ENCODE measurements around the gene SMAD9.

Gene SMAD9

GRCh38 chr13:36840718-36841250 lies 79.3 kb downstream of the SMAD9 start:
- H3K27me3 ChIP-seq (ENCODE audit: low read depth, low read length): no peaks in the 10 kb centered on the region
- H3K27ac ChIP-seq (ENCODE audit: low read length): no peak overlapping the region
- TF ChIP-seq, protein P1, sequence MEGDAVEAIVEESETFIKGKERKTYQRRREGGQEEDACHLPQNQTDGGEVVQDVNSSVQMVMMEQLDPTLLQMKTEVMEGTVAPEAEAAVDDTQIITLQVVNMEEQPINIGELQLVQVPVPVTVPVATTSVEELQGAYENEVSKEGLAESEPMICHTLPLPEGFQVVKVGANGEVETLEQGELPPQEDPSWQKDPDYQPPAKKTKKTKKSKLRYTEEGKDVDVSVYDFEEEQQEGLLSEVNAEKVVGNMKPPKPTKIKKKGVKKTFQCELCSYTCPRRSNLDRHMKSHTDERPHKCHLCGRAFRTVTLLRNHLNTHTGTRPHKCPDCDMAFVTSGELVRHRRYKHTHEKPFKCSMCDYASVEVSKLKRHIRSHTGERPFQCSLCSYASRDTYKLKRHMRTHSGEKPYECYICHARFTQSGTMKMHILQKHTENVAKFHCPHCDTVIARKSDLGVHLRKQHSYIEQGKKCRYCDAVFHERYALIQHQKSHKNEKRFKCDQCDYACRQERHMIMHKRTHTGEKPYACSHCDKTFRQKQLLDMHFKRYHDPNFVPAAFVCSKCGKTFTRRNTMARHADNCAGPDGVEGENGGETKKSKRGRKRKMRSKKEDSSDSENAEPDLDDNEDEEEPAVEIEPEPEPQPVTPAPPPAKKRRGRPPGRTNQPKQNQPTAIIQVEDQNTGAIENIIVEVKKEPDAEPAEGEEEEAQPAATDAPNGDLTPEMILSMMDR (IDR thresholded peaks at IDR 0.05; ENCODE audit: low read depth, low read length): no peak
- no peak for TF ChIP-seq EZH2phosphoT487 (IDR thresholded peaks at IDR 0.05; ENCODE audit: low read depth)
- H3K4me1 ChIP-seq (ENCODE audit: low read length): no peaks in the 10 kb centered on the region
- peaks cover 8% of the 10 kb centered on the region for H3K36me3 ChIP-seq (replicated peaks; ENCODE audit: low read depth, low read length)
- no peak overlapping the region for H3K4me3 ChIP-seq (ENCODE audit: low read length)
- H4K20me1 ChIP-seq (ENCODE audit: insufficient read depth, low read length): no peaks in the 10 kb centered on the region
- H3K9me3 ChIP-seq (ENCODE audit: insufficient read depth, low read length): no peaks in the 10 kb centered on the region
- H3K9ac ChIP-seq (ENCODE audit: low read length): no peak overlapping the region
- H3K79me2 ChIP-seq (ENCODE audit: low read length): no peaks in the 10 kb centered on the region
- H3K4me2 ChIP-seq (ENCODE audit: low read length): no peak overlapping the region
- H2AFZ ChIP-seq (ENCODE audit: low read depth, low read length): no peak overlapping the region

DNA sequence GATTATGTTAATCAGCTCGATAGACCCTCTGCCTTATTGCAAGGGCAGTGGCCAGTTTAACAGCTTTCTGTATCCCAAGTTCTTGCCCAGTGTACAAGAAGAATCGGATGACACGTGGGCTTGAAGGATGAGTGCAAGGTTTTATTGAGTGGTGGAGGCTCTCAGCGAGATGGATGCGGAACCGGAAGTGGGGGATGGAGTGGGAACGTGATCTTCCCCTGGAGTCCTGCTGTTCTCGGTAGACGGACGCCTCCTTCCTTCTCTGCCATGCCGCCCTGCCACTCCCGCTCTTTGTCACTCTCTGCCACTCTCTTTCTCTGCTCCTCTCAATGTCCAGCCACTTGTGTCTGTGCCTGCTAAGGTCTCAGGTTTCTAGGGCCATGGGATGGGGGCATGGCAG lies 80.1 kb downstream of the SMAD9 start:
- H3K4me2 ChIP-seq (ENCODE audit: low read length): no peak overlapping the region
- H3K27me3 ChIP-seq (ENCODE audit: low read depth, low read length): no peaks in the 10 kb centered on the region
- H3K9me3 ChIP-seq (ENCODE audit: insufficient read depth, low read length): no peaks in the 10 kb centered on the region
- H3K4me3 ChIP-seq (ENCODE audit: low read length): no peak overlapping the region
- H3K79me2 ChIP-seq (ENCODE audit: low read length): no peaks in the 10 kb centered on the region
- peaks cover 16% of the 10 kb centered on the region for H3K36me3 ChIP-seq (replicated peaks; ENCODE audit: low read depth, low read length)
- H3K27ac ChIP-seq (ENCODE audit: low read length): no peak overlapping the region
- peaks cover 2% of the 10 kb centered on the region for H3K4me1 ChIP-seq (ENCODE audit: low read length)
- no peak overlapping the region for H3K9ac ChIP-seq (ENCODE audit: low read length)
- no peak overlapping the region for H2AFZ ChIP-seq (ENCODE audit: low read depth, low read length)
- TF ChIP-seq, protein P1 (IDR thresholded peaks at IDR 0.05; ENCODE audit: low read depth, low read length): no peak
- no peak for TF ChIP-seq EZH2phosphoT487 (IDR thresholded peaks at IDR 0.05; ENCODE audit: low read depth)
- H4K20me1 ChIP-seq (ENCODE audit: insufficient read depth, low read length): no peaks in the 10 kb centered on the region

DNA sequence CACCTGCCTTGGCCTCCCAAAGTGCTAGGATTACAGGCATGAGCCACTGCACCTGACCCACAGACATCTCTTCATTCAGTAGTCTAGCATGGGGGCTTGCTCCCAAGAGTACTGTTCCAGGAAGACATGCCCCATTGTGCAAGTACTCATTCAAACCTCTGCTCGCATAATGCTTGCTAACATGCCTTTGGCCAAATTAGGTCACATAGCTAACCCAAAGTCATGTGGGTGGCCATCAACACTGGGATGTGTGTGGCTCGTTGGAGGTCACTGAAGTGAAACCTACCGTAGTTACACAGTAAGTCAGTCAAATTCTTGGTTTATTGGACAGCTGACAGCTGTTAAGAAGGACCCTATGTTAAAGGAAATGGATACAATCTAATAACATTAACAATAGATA lies 80.8 kb downstream of the SMAD9 start:
- Histone ChIP-seq H3K4me1 (ENCODE audit: low read length) (peaks cover 6% of the 10 kb centered on the region), H3K36me3 (replicated peaks; ENCODE audit: low read depth, low read length) (peaks cover 19% of the 10 kb centered on the region), H3K27ac (ENCODE audit: low read length) (no peak overlapping the region), H3K9ac (ENCODE audit: low read length) (no peak overlapping the region), H3K27me3 (ENCODE audit: low read depth, low read length) (no peaks in the 10 kb centered on the region), H3K4me3 (ENCODE audit: low read length) (no peak overlapping the region), H3K79me2 (ENCODE audit: low read length) (no peaks in the 10 kb centered on the region), H3K4me2 (ENCODE audit: low read length) (no peak overlapping the region), H2AFZ (ENCODE audit: low read depth, low read length) (no peak overlapping the region), H3K9me3 (ENCODE audit: insufficient read depth, low read length) (no peaks in the 10 kb centered on the region), H4K20me1 (ENCODE audit: insufficient read depth, low read length) (0 out of 2 replicates have a peak, but pooled peaks cover 1% of the 10 kb centered on the region)
- TF ChIP-seq EZH2phosphoT487 (IDR thresholded peaks at IDR 0.05; ENCODE audit: low read depth): no peak
- TF ChIP-seq, protein P1 (IDR thresholded peaks at IDR 0.05; ENCODE audit: low read depth, low read length): no peak

DNA sequence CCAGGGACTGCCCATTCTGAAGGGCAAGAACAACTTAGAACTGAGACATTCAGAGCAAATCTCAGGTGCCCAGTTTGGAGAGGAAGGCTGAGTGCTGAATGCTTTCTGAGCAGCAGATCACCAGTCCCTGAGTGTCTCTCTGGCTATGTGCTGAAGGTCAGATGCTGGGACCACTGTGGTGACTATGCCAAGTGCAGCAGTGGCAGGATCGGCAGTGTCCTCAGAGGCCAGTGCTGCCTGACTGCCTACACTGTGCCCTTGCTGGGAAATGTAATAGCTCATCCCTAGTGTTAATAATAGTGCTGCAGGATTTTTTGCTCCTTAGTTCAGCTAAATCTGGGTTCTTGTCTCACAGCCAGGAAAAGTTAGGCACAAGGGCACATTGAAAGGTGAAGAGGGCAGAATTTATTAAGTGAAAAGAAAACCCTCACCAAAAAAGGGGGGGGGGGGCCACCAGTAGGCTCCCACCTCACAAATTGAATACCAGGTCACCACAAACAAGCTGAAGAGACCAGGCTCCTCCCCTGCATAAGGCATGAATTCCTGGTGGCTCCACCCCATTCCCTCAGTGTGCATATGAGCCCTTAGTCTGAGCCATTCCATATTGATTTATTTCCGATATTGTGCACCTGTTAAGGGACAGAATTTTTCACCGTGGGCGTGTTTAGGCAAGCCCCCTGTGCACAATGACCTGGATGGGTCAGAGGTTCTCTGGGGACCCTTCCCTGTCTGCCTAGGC lies 82.5 kb downstream of the SMAD9 start:
- H3K4me3 ChIP-seq (ENCODE audit: low read length): no peak overlapping the region
- H3K79me2 ChIP-seq (ENCODE audit: low read length): no peaks in the 10 kb centered on the region
- no peak overlapping the region for H3K4me2 ChIP-seq (ENCODE audit: low read length)
- H3K9ac ChIP-seq (ENCODE audit: low read length): no peak overlapping the region
- no peaks in the 10 kb centered on the region for H3K9me3 ChIP-seq (ENCODE audit: insufficient read depth, low read length)
- no peak overlapping the region for H3K27ac ChIP-seq (ENCODE audit: low read length)
- H3K4me1 ChIP-seq (ENCODE audit: low read length): peaks cover 6% of the 10 kb centered on the region
- 0 out of 2 replicates have a peak, but pooled peaks cover 2% of the 10 kb centered on the region for H4K20me1 ChIP-seq (ENCODE audit: insufficient read depth, low read length)
- H3K36me3 ChIP-seq (replicated peaks; ENCODE audit: low read depth, low read length): peaks cover 15% of the 10 kb centered on the region
- no peak for TF ChIP-seq EZH2phosphoT487 (IDR thresholded peaks at IDR 0.05; ENCODE audit: low read depth)
- TF ChIP-seq, protein P1 (IDR thresholded peaks at IDR 0.05; ENCODE audit: low read depth, low read length): no peak
- no peak overlapping the region for H2AFZ ChIP-seq (ENCODE audit: low read depth, low read length)
- H3K27me3 ChIP-seq (ENCODE audit: low read depth, low read length): no peaks in the 10 kb centered on the region

Measured in OCI-LY3 (cell line).